Caco-2 (cell line): Measurements from ENCODE around the gene KCNJ12. TPM values are rescaled to one million over a fixed set of nuclear protein-coding genes. Genes with fewer than 3 reads are reported as not detected.

ENCODE experiments used
- BruUV-seq: library from RNA; stranded (reverse); fragments of 400-500 nt; replicated peaks from 2 replicates; lab custom pipeline; 2021; lab: Mats Ljungman, UMichigan
- CTCF ChIA-PET: fragments of 300-600 bp; sonication (Branson Sonifier 250); formaldehyde crosslinking; loops from one replicate; lab custom pipeline; 2022; ENCODE audit warnings: antibody characterized with exemption; lab: Charles Lee
- POLR2A ChIA-PET: fragments of 300-600 bp; sonication (Branson Sonifier 250); formaldehyde crosslinking; loops from one replicate; lab custom pipeline; 2022; ENCODE audit warnings: antibody characterized with exemption; lab: Charles Lee
- DNase-seq, 2 experiments: peaks; one replicate each; pipeline versions ENCODE4 v3.0.0 to v3.0.0-alpha.2; 2020 to 2022
- H3K27me3 ChIP-seq: replicated peaks from 2 replicates; pipeline ENCODE4 v1.6.0; 2011; ENCODE audit warnings: low read length; ENCODE audit not compliant: control insufficient read depth, insufficient read depth
- H3K36me3 ChIP-seq: 2 replicates; pipeline ENCODE4 v1.5.1; 2011; ENCODE audit warnings: low read length; ENCODE audit not compliant: control insufficient read depth, insufficient read depth
- H3K4me1 ChIP-seq: fragments of 250-450 bp; sonication (Bioruptor Pico); 2 replicates; pipeline ENCODE4 v1.5.1; 2020; ENCODE audit warnings: mild to moderate bottlenecking
- H3K4me3 ChIP-seq: 2 replicates; pipeline ENCODE4 v1.5.1; 2011; ENCODE audit warnings: low read depth, mild to moderate bottlenecking, control low read depth, low read length
- H3K9me3 ChIP-seq: fragments of 250-450 bp; sonication (Bioruptor Pico); 2 replicates; pipeline ENCODE4 v1.5.1; 2020; ENCODE audit warnings: mild to moderate bottlenecking, moderate library complexity
- H3K27ac Mint-ChIP-seq: one replicate; pipeline ENCODE4 v1.8.0; 2022; ENCODE audit warnings: mixed read lengths; ENCODE audit not compliant: unreplicated experiment
- H3K27me3 Mint-ChIP-seq: one replicate; pipeline ENCODE4 v1.8.0; 2022; ENCODE audit warnings: mixed read lengths; ENCODE audit not compliant: insufficient read depth, unreplicated experiment
- H3K36me3 Mint-ChIP-seq: one replicate; pipeline ENCODE4 v1.8.0; 2022; ENCODE audit warnings: mild to moderate bottlenecking, mixed read lengths; ENCODE audit not compliant: insufficient read depth, unreplicated experiment
- H3K4me1 Mint-ChIP-seq: one replicate; pipeline ENCODE4 v1.8.0; 2022; ENCODE audit warnings: low read depth, mixed read lengths; ENCODE audit not compliant: unreplicated experiment
- H3K4me3 Mint-ChIP-seq: one replicate; pipeline ENCODE4 v1.8.0; 2022; ENCODE audit warnings: mild to moderate bottlenecking, moderate library complexity, mixed read lengths; ENCODE audit not compliant: unreplicated experiment
- H3K9me3 Mint-ChIP-seq: one replicate; pipeline ENCODE4 v1.8.0; 2022; ENCODE audit warnings: mixed read lengths; ENCODE audit not compliant: unreplicated experiment
- CTCF ChIP-seq, 2 experiments: fragments of 200-600 bp in 1 of 2; IDR thresholded peaks; 1 replicate in 1 of 2; 2 replicates in 1 of 2; pipeline versions ENCODE4 v1.5.1 to v1.8.0; 2011 to 2022; ENCODE audit warnings: antibody characterized with exemption in 1 of 2, control low read depth in 1 of 2, inconsistent platforms in 1 of 2, low read depth in 1 of 2, low read length in 1 of 2, mild to moderate bottlenecking in 1 of 2, moderate library complexity in 1 of 2; ENCODE audit not compliant: insufficient read depth in 1 of 2, severe bottlenecking in 1 of 2, unreplicated experiment in 1 of 2
- intact Hi-C: fragments of 100-400 bp; cut with micrococcal nuclease; formaldehyde crosslinking; loops from one replicate; pipeline ENCODE4 v1.10.0; 2022; ENCODE audit not compliant: unreplicated experiment
- total RNA-seq: library from RNA; stranded (reverse); gene quantifications from 2 replicates; pipeline ENCODE4 v1.2.3, GENCODE V29; 2022

KCNJ12 gene
- total RNA-seq, 1 experiment from 2014 or later = 0.07 TPM

DNA sequence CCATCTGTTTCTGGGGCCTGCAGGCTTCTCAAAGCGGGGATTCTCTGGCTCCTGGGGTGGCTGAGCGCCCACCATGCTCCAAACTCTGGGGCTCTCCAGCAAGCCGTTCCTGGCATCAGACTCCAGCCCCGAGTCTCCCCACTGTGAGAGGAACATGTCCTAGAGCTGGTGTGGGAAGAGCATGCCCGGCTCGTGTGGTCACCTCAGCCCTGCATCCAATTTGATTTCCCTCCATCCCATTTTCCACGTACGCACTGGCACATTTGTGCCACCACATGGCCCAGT lies 23.2 kb upstream of the KCNJ12 start:
- Mint-ChIP-seq H3K4me1 (no peaks in the 10 kb centered on the region), H3K36me3 (no peaks in the 10 kb centered on the region), H3K27me3 (no peaks in the 10 kb centered on the region), H3K9me3 (peaks cover 8% of the 10 kb centered on the region), H3K27ac (no peak overlapping the region), H3K4me3 (no peak overlapping the region)
- no peak overlapping the region for H3K4me3 ChIP-seq
- H3K4me1 ChIP-seq = 0 out of 2 replicates have a peak, but pooled peaks cover 3% of the 10 kb centered on the region
- ChIA-PET CTCF (no interaction called here), POLR2A (no interaction called here)
- H3K36me3 ChIP-seq = no peaks in the 10 kb centered on the region
- BruUV-seq = no TSS peak
- no peaks in the 10 kb centered on the region for H3K9me3 ChIP-seq
- TF ChIP-seq CTCF (IDR thresholded peaks at IDR 0.05; ENCODE audit: insufficient read depth in 1 of 2, low read depth in 1 of 2, low read length in 1 of 2, severe bottlenecking in 1 of 2, unreplicated experiment in 1 of 2) = no peak
- no peaks in the 10 kb centered on the region for H3K27me3 ChIP-seq
- intact Hi-C loops = no loop called here
- no peak for DNase-seq

GRCh38 chr17:21353326-21354010 lies 22.7 kb upstream of the KCNJ12 start:
- no peak for DNase-seq
- ChIA-PET CTCF (no interaction called here), POLR2A (no interaction called here)
- no peaks in the 10 kb centered on the region for H3K27me3 Mint-ChIP-seq
- H3K36me3 Mint-ChIP-seq = no peaks in the 10 kb centered on the region
- no peak for TF ChIP-seq CTCF (IDR thresholded peaks at IDR 0.05; ENCODE audit: insufficient read depth in 1 of 2, low read depth in 1 of 2, low read length in 1 of 2, severe bottlenecking in 1 of 2, unreplicated experiment in 1 of 2)
- H3K9me3 Mint-ChIP-seq = peaks cover 8% of the 10 kb centered on the region
- no peak overlapping the region for H3K4me3 Mint-ChIP-seq
- H3K27ac Mint-ChIP-seq = no peak overlapping the region
- H3K9me3 ChIP-seq = no peaks in the 10 kb centered on the region
- H3K36me3 ChIP-seq = no peaks in the 10 kb centered on the region
- no peak overlapping the region for H3K4me3 ChIP-seq
- BruUV-seq = no TSS peak
- no peaks in the 10 kb centered on the region for H3K27me3 ChIP-seq
- 0 out of 2 replicates have a peak, but pooled peaks cover 3% of the 10 kb centered on the region for H3K4me1 ChIP-seq
- intact Hi-C loops = no loop called here
- no peaks in the 10 kb centered on the region for H3K4me1 Mint-ChIP-seq

GRCh38 chr17:21354796-21355385 lies 21.3 kb upstream of the KCNJ12 start:
- intact Hi-C loops = no loop called here
- no peak for DNase-seq
- H3K9me3 Mint-ChIP-seq = peaks cover 8% of the 10 kb centered on the region
- no peaks in the 10 kb centered on the region for H3K4me1 Mint-ChIP-seq
- BruUV-seq = no TSS peak
- H3K4me3 Mint-ChIP-seq = no peak overlapping the region
- CTCF ChIA-PET = no interaction called here
- POLR2A ChIA-PET = no interaction called here
- H3K4me3 ChIP-seq = no peak overlapping the region
- H3K27ac Mint-ChIP-seq = no peak overlapping the region
- no peaks in the 10 kb centered on the region for H3K27me3 Mint-ChIP-seq
- no peaks in the 10 kb centered on the region for H3K36me3 ChIP-seq
- H3K27me3 ChIP-seq = no peaks in the 10 kb centered on the region
- TF ChIP-seq CTCF (IDR thresholded peaks at IDR 0.05; ENCODE audit: insufficient read depth in 1 of 2, low read depth in 1 of 2, low read length in 1 of 2, severe bottlenecking in 1 of 2, unreplicated experiment in 1 of 2) = no peak
- H3K4me1 ChIP-seq = peaks cover 14% of the 10 kb centered on the region; the same call in 1 of the 2 replicates
- no peaks in the 10 kb centered on the region for H3K36me3 Mint-ChIP-seq
- H3K9me3 ChIP-seq = no peaks in the 10 kb centered on the region
